Stimulated activated CD4-positive, alpha-beta T cell treated with anti-CD3 and anti-CD28 coated beads, Interleukin-2, amount 100 ng/mL, for 48 hours (primary cell): ENCODE results near the gene PDCD11.
"Not testable (repeated sequence)": the region's sequence is repeated elsewhere in the genome, so short reads cannot be mapped to it uniquely, and the experiment has no call there.

Experiments
- DNase-seq, 2 donors: peaks; one replicate each; pipeline ENCODE4 v3.0.0-alpha.2; 2020

Gene PDCD11

DNA sequence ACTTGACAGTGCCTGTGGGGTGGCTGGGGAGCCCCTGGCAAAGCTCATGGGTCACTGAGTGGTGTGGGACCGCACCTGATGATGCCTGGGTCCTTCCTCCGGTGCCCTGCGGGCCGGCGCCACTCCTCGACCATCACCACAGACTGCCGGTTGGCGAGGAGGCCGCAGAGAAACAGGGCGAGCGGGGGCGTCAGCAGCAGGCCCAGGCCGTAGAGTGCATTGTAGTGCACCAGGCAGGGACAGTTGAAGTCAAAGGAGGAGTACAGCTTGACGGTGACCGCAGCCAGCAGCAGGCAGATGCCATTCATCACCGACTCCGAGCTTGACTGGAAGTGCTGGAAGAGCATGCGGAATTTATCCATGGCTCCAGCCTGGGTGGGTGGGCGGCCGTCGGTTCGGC, 82.2 kb downstream of the PDCD11 start:
- DNase-seq: no peak

DNA sequence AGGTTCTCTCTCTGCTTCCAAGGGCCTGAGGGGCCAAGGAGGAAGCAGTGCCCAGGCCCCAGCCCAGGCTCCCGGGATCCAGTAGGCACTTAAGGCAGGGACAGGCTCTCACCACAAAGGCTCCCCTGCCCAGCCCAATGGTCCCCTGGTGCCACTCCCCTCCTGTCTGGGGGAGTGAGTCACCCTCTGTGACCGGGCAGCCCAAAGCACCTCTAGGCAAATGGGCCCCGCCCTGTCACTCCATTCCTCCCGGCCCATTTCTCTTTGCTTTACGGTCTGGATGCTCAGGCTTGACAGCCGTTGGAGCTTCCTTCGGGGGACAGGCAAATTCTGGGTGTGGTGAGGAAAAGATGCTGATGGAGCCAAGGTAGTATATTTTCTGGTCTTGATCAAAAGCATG, 82.7 kb downstream of the PDCD11 start, which contains the start of gene CALHM3:
Gene CALHM3, minus strand, starts transcription at position 106 of the 400 bp plus-strand sequence. CDS start 208 bp downstream, outside the sequence.
- no peak for DNase-seq

DNA sequence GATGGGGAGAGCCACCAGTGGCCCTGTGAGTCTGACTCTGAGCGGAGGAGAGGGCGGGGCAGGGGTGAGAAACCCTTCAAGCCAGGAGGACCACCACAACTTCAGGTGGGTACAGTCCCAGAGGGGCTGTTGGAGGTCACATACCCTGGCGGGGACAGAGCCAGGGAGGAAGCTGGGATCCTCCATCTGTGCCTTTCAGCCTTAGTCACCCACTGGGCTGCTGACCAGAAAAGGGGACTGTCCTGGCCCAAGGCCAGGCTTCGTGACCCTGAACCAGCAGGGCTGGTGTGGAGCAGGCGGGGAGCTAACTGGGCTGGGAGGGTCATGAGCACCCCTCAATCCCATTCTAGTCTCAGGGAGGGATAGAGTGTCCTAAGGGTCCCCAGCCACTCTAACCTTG, 84.1 kb downstream of the PDCD11 start:
- DNase-seq: no peak

DNA sequence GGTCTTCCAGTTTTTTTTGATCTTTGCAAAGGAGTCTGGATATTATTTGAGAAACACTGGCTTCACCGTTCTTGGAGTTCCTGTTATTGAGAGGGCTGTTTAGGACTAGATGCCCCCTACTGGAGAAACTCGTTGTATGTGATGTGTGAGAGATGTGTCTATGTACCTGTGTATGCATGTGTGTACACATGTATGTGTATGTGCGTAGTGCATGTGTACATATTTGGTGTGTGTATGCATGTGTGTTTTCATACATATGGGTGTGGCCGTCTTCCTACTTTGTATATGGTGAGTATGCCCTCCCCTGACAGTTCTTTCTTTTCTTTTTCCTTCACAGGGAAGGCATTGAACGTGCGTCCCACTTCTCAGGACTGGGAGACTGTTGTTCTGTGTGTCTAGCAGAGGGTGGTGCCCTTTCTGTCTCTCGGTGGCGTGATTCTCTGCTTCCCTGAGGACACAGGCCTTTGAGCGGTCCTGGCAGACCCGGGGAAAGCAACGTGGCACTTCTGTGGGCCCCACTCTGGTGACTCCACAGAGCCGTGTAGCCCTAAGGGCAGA, 85.6 kb downstream of the PDCD11 start:
- no peak for DNase-seq

DNA sequence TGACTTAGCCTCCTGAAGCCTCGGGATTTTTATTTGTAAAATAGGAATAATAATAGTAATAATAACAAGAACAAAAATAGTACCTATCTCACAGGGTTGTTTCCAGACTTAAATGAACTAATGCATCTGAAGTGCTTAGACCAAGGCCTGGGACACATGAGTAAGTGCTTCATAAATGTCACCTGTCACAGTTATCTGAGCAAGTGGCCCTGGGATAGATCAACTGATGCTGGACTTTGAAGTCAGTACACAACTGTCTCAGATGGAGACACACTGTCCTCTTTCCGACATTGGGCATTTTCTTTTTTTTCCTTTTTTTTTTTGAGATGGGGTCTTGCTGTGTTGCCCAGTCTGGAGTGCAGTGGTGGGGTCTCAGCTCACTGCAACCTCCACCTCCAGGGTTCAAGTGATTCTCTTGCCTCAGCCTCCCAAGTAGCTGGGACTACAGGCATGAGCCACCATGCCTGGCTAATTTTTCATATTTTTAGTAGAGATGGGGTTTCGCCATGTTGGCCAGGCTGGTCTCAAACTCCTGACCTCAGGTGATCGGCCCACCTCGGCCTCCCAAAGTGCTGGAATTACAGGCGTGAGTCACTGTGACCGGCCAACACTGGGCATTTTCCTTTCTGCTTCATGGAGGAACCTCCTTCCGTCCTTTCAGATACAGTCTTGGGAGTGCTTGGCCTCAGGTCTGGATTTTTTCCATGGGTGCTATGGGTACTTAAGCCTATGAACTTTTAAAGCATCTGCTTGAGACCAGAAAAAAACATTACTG, 90.4 kb downstream of the PDCD11 start:
- DNase-seq: not testable (repeated sequence)

DNA sequence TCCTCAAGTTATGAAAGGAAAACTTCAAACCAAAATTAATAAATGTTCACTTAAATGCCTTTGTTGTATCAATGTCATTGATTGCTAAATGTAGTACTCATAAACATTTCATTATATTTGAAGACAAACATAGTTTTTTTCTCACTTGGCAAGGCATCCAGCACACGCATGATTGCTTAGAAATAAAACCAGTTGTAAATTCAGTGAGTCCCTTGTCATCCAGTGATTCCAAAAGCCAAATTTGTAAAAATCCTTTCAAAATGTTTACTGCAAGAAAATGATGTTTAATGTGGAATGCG, 90.9 kb downstream of the PDCD11 start:
- no peak for DNase-seq

DNA sequence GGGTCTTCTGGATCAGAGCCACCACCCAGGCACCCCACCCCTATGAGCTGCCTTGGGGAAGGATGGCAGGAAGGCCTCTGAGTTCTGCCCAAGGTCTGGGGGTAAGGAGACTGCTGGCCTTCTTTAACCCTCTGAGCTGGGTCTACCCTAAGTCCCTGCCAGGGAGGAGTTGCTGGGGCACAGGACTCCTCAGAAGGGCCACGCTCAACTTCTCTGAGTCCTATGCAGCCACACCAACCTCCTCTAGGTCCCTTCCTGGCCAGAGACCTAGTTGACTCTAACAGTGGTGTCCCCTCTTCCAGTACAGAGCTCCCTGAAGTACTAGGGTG, 94.5 kb downstream of the PDCD11 start:
- no peak for DNase-seq

DNA sequence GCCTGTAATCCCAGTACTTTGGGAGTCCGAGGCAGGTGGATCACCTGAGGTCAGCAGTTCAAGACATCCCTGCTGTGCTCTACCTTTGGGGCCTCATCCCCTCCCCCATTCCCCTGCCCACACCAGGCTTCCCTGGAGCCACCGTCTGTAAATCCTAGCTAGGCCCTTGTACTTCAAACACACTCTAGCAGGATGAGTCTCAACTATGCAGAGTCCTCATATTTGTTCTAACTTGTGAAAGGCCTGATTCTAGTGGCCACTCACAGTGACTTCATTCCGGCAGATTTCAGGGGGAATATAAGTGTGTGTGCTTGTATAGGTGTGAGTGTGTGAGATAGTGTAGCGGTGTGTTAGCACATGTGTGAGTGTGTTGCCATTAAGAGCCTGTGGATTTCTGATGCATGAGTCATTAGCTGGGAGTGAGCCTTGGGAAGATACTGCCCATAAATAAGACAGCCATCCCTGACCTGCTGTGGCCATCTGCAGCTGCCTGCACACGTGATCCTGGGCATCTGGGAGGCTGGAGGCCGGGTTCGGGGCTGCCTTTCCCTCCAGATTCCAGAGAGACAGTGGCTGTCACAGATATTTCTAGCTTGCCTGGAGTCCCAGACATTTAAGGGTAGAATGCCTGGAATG, 95.4 kb downstream of the PDCD11 start:
- DNase-seq: no peak

DNA sequence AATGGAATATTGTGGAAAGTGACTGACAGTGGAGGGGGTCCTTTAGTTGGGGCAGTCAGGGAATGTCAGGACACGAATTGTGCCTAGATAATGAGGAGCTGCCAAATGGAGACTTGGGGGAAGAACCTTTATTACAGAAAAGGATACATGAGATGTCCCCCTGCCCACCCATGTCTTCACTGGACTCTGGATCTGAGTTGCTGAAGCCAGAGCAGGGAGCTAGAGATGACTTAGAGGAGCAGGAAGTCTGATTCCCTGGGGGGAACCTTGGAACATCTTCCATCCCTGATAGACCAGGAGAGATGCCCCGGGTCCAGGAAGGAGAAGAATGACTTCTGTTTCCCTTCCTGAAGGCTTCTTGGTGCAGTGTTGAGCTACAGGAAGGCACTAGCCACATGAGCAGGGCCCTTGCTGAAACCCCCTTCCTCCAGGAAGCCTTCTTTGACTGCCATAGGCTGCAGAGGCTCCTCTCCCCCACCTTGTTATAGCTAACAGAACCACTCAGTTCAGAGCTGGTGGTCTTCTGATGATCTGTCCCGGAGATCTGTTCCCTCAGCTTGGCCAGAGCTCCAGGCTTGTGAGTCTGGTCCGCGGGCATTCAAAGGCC, 96.3 kb downstream of the PDCD11 start:
- no peak for DNase-seq

DNA sequence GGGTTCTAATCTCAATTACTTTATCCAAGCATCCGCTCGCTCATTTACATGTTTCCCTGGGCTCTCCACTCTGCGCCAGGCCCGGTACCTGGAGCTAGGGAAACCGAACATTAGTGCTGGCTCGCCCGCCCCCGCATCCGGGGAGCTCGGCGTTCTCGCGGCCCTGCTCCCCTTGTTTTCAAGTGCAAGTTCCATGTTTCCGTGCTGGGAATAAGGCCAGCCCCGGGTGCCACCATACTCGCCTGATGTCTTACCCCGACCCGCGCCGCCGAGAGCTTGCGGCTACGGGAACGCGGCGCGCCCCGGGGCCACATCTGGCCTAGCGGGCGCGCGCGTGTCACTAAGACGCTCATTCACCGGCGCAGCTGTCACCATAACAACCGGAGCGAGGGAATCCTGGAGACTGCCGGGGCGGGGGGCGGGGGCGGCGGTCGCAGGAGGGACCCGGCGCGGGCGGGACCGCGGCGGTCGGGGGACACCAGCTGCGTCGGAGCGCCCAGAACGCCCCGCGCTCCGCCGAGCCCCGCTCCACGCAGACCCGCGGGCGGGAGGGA, 97.0 kb downstream of the PDCD11 start, which contains the start of gene NEURL1:
Gene NEURL1, plus strand, starts transcription at position 344 of the 554 bp plus-strand sequence. CDS start 683 bp downstream, outside the sequence.
- no peak for DNase-seq

DNA sequence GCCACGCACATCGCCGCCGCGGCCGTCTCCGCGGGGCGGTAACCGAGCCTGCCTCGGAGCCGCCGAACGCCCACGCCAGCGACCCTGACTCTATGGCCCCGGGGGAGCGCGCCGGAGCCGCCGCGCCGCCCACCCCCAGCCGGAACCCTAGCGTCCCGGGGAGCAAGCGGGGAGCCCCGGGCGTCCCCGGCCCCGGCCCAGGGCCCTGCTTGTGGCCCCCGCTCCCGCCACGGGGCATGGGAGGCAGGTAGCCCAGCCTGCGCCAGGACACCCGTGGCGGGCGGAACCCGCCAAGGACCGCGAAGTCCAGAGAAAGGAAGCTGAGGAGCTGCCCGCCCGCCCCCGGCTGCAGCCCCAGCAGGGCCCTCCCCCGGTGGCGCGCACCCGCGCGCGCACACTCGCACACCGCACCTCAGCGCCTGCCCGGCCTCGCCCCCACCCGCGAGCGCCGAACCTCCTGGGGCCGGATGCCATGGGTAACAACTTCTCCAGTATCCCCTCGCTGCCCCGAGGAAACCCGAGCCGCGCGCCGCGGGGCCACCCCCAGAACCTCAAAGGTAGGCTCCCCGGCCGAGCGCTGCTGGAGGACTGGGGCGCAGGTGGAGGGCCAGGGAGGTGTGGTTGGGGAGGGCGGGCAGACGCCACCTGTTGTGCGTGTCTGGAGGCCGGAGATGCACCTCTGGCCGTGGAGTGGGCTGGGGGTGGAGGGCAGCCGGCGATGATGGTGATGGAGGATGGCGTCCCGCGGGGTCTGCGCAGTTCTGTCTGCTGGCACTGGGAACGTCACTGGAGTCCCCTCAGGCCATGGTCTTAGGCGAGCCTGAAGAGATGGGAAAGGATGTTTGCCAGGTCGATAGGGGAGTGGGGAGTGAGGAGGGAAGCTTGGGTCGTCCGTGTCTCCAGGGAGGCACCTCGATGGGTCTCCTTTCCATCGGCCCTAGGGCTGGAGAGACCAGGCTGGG, 97.8 kb downstream of the PDCD11 start:
- DNase-seq: no peak

DNA sequence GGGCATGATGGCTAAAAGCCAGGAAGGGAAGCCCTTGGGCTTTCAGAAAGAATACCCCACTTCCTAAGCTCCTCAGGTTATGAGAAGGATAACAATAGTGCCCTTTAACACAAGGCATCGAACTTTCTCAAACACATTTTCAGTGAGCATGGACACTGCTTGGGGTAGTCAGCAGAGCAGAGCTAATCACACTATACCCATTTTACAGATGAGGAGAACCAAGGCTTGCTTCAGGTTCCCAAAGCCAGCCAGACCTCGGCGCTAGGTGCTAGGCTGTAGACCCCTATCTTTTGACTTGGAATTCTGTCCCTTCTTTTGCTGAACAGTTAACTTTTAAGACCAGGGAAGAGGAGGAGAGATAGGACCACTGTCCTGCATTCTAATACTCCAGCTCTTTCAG, 98.9 kb downstream of the PDCD11 start:
- no peak for DNase-seq
